ENCODE measurements around the gene FEZF2.

FEZF2 gene

DNA sequence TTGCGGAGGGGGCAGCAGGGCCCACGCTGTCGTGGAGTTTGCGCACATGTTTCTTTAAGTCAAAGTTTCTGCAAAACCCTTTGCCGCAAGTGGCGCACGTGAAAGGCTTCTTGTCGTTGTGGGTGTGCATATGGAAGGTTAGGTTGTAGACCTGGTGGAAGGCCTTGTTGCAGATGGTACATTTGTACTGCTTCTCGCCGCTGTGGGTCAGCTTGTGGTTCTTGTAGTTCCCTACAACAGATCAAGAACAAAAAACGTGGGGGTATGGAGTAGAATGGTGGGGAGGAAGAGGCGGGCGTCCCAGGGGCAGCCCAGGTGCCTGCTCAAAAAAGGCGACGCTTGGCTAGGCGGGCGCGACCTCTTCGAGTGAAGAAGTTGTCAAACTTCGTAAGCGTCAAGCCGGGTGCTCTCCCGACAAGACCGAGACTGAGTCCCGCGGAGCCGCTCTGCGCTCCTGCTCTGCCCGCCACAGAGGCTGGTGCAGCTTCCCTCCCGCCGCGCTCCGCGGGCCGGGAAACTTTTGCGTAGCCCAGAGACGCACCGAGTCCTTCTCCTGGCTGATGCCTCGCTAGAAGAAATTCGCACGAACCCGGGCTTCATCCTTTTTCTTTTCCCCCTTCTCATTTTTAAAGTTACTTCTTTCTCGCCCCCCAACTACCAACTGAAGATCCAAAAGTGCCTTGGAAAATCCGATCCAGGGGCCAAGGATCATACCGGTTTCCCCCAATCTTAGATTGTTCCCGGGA lies 3.1 kb downstream of the FEZF2 start:
- H4K20me1 ChIP-seq (ENCODE audit: insufficient read depth, low read length), result no peaks in the 10 kb centered on the region
- no peak overlapping the region for H3K4me3 ChIP-seq (ENCODE audit: low read depth, low read length, poor library complexity, severe bottlenecking)
- H3K79me2 ChIP-seq (ENCODE audit: insufficient read depth, low read length), result no peaks in the 10 kb centered on the region
- H3K9ac ChIP-seq (ENCODE audit: low read length), result no peak overlapping the region
- H2AFZ ChIP-seq (ENCODE audit: low read length), result no peak overlapping the region
- no peaks in the 10 kb centered on the region for H3K27me3 ChIP-seq (ENCODE audit: insufficient read depth, low read length)
- no peak for TF ChIP-seq EZH2 (IDR thresholded peaks at IDR 0.05; ENCODE audit: borderline replicate concordance, low read length)
- TF ChIP-seq CTCF (IDR thresholded peaks at IDR 0.05; ENCODE audit: low read length), result no peak
- H3K27ac ChIP-seq (ENCODE audit: low read depth, low read length, poor library complexity, severe bottlenecking), result no peak overlapping the region
- no peaks in the 10 kb centered on the region for H3K36me3 ChIP-seq (ENCODE audit: insufficient read depth, low read length)
- H3F3A ChIP-seq (ENCODE audit: insufficient read depth, low read length), result no peaks in the 10 kb centered on the region
- no peaks in the 10 kb centered on the region for H3K4me1 ChIP-seq (ENCODE audit: insufficient read depth, low read length, severe bottlenecking)
- H3K9me2 ChIP-seq (ENCODE audit: low read depth, low read length), result no peaks in the 10 kb centered on the region
- no peak overlapping the region for H3K4me2 ChIP-seq (ENCODE audit: low read length)
- H3K9me3 ChIP-seq (ENCODE audit: low read length), result no peaks in the 10 kb centered on the region

DNA sequence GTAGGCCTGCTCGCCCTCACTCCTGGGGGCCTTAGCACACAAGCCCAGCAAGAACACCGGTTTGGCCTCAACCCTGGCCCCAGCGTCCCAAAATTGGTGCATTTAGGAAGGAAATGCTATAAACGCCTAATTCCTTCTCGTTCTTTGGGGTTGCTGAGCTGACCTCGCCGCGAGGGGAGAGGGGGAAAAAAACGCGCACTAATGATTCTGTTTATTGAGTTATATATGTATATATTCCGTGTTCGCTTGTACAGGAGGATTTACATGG lies 3.9 kb downstream of the FEZF2 start:
- no peak overlapping the region for H3K4me2 ChIP-seq (ENCODE audit: low read length)
- no peak overlapping the region for H2AFZ ChIP-seq (ENCODE audit: low read length)
- no peaks in the 10 kb centered on the region for H3K9me3 ChIP-seq (ENCODE audit: low read length)
- no peak overlapping the region for H3K9ac ChIP-seq (ENCODE audit: low read length)
- no peak overlapping the region for H3K4me3 ChIP-seq (ENCODE audit: low read depth, low read length, poor library complexity, severe bottlenecking)
- H3F3A ChIP-seq (ENCODE audit: insufficient read depth, low read length), result no peaks in the 10 kb centered on the region
- H4K20me1 ChIP-seq (ENCODE audit: insufficient read depth, low read length), result no peaks in the 10 kb centered on the region
- H3K36me3 ChIP-seq (ENCODE audit: insufficient read depth, low read length), result no peaks in the 10 kb centered on the region
- no peaks in the 10 kb centered on the region for H3K79me2 ChIP-seq (ENCODE audit: insufficient read depth, low read length)
- H3K9me2 ChIP-seq (ENCODE audit: low read depth, low read length), result no peaks in the 10 kb centered on the region
- no peak for TF ChIP-seq EZH2 (IDR thresholded peaks at IDR 0.05; ENCODE audit: borderline replicate concordance, low read length)
- no peak for TF ChIP-seq CTCF (IDR thresholded peaks at IDR 0.05; ENCODE audit: low read length)
- H3K27me3 ChIP-seq (ENCODE audit: insufficient read depth, low read length), result no peaks in the 10 kb centered on the region
- no peaks in the 10 kb centered on the region for H3K4me1 ChIP-seq (ENCODE audit: insufficient read depth, low read length, severe bottlenecking)
- H3K27ac ChIP-seq (ENCODE audit: low read depth, low read length, poor library complexity, severe bottlenecking), result no peak overlapping the region

GRCh38 chr3:62368705-62369475 lies 4.5 kb downstream of the FEZF2 start:
- TF ChIP-seq CTCF (IDR thresholded peaks at IDR 0.05; ENCODE audit: low read length) (no peak), EZH2 (IDR thresholded peaks at IDR 0.05; ENCODE audit: borderline replicate concordance, low read length) (no peak)
- Histone ChIP-seq H2AFZ (ENCODE audit: low read length) (no peak overlapping the region), H3K9ac (ENCODE audit: low read length) (no peak overlapping the region), H3K27me3 (ENCODE audit: insufficient read depth, low read length) (no peaks in the 10 kb centered on the region), H3K4me3 (ENCODE audit: low read depth, low read length, poor library complexity, severe bottlenecking) (no peak overlapping the region), H3K27ac (ENCODE audit: low read depth, low read length, poor library complexity, severe bottlenecking) (no peak overlapping the region), H3K9me2 (ENCODE audit: low read depth, low read length) (no peaks in the 10 kb centered on the region), H3K36me3 (ENCODE audit: insufficient read depth, low read length) (no peaks in the 10 kb centered on the region), H3K4me2 (ENCODE audit: low read length) (no peak overlapping the region), H3K4me1 (ENCODE audit: insufficient read depth, low read length, severe bottlenecking) (no peaks in the 10 kb centered on the region), H3F3A (ENCODE audit: insufficient read depth, low read length) (no peaks in the 10 kb centered on the region), H3K79me2 (ENCODE audit: insufficient read depth, low read length) (no peaks in the 10 kb centered on the region), H3K9me3 (ENCODE audit: low read length) (no peaks in the 10 kb centered on the region), H4K20me1 (ENCODE audit: insufficient read depth, low read length) (no peaks in the 10 kb centered on the region)

Measured in OCI-LY1 (cell line).